Tibial nerve (tissue), 4 donors: ENCODE measurements around the gene OTOL1.

ENCODE experiments used
- CTCF ChIP-seq, 5 experiments: fragments of 200-600 bp in 3 of 5; fragments of 450-650 bp in 2 of 5; sonication (generic) in 3 of 5; IDR thresholded peaks; one replicate each; pipeline ENCODE4 v1.5.1; 2016 to 2019; ENCODE audit warnings: antibody characterized with exemption in 5 of 5, mild to moderate bottlenecking in 3 of 5, moderate library complexity in 2 of 5
- EP300 ChIP-seq, 2 donors: sonication (generic); formaldehyde crosslinking; IDR thresholded peaks; one replicate each; pipeline ENCODE4 v1.6.1; 2017; ENCODE audit warnings: antibody characterized with exemption in 2 of 2, mild to moderate bottlenecking in 1 of 2
- POLR2A ChIP-seq, 2 donors: fragments of 450-650 bp; IDR thresholded peaks; one replicate each; pipeline ENCODE4 v1.6.1; 2017; ENCODE audit warnings: antibody characterized with exemption in 2 of 2, mild to moderate bottlenecking in 2 of 2, moderate library complexity in 2 of 2

DNA sequence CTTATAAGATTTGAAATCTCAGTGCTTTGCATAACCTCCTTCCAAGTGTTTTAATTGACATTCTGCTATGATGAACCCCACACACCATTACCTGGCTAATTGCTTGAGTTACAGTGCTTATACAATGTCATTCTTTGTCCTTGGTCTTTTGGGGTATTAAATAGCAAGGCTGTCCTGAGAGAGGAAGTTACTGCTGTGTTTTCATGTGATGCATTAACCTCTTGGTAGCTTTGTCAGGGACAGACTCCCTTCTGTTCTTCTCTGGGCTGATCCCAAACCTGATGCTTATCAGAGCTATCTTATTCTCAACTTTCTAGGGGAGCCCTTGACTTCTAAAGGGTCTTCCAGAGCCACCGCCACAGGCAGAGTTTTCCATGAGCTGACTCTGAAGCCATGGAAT is 12.4 kb upstream of the OTOL1 start:
- TF ChIP-seq CTCF (IDR thresholded peaks at IDR 0.05) (no peak), EP300 (IDR thresholded peaks at IDR 0.05) (no peak), POLR2A (IDR thresholded peaks at IDR 0.05) (no peak)
